Omental fat pad (tissue), 4 donors: ENCODE data around the gene GPR87. TPM values are rescaled to one million over a fixed set of nuclear protein-coding genes. Genes with fewer than 3 reads are reported as not detected.

Experiments
- total RNA-seq, 4 donors: library from RNA; depleted of rRNA; stranded (reverse); fragments of >200 nt; gene quantifications; one replicate each; pipeline ENCODE4 v1.1.0, GENCODE V29; 2016

The GPR87 gene
- total RNA-seq, 4 donors from 2014 or later, result not detected

Other genes with a start within 250 kb of the GPR87 start
- under 1 TPM; 0.16 to 0.37 (median 0.31) TPM for gene MED12L, start 231.2 kb downstream of the GPR87 start, total RNA-seq
- 10 to 100 TPM in 1 of 4 donors, 1 to 10 TPM in 3; 2.8 to 10.6 (median 4.7) TPM for gene GPR171, start 113.6 kb downstream of the GPR87 start, total RNA-seq
- gene P2RY14, start 38.3 kb downstream of the GPR87 start, total RNA-seq, result 10 to 100 TPM in 1 of 4 donors, 1 to 10 TPM in 3; 2.2 to 12.8 (median 6.4) TPM
- gene P2RY13, start 12.7 kb upstream of the GPR87 start, total RNA-seq, result 10 to 100 TPM in 1 of 4 donors, 1 to 10 TPM in 2, under 1 TPM in 1; 0.72 to 10.7 (median 3.4) TPM
- 1 to 10 TPM; 5.2 to 8.3 (median 7.0) TPM for gene P2RY12, start 67.9 kb upstream of the GPR87 start, total RNA-seq
- 10 to 100 TPM in 1 of 4 donors, 1 to 10 TPM in 3; 3.2 to 10.3 (median 6.5) TPM for gene IGSF10, start 144.2 kb upstream of the GPR87 start, total RNA-seq